HG03432 (cell line): ENCODE measurements around the gene DDX20.

ENCODE experiments used
- ATAC-seq: cut with Tn5 transposase; IDR thresholded peaks from one replicate; pipeline ENCODE4 v1.9.1; 2021; ENCODE audit warnings: mild to moderate bottlenecking, moderate library complexity; ENCODE audit not compliant: unreplicated experiment

Gene DDX20

GRCh38 chr1:111755331-111756123 is at the start of gene DDX20:
Gene DDX20 (plus strand): TSS chr1:111755901. CDS start chr1:111755925, 24 bp downstream.
- ATAC-seq: peak; percentile 92

- no peak for ATAC-seq
These were observed 48.8 kb upstream of the DDX20 start for GRCh38 chr1:111706921-111707320.

GRCh38 chr1:111707906-111708305 is 47.8 kb upstream of the DDX20 start:
- no peak for ATAC-seq

GRCh38 chr1:111709986-111710385 is 45.7 kb upstream of the DDX20 start:
- ATAC-seq: no peak

- no peak for ATAC-seq
These were observed 39.4 kb upstream of the DDX20 start for GRCh38 chr1:111716333-111716732.

GRCh38 chr1:111717450-111717849 is 38.3 kb upstream of the DDX20 start:
- no peak for ATAC-seq

- ATAC-seq: no peak
These were observed 36.6 kb upstream of the DDX20 start for GRCh38 chr1:111719135-111719534.

GRCh38 chr1:111719674-111720132 is 36.0 kb upstream of the DDX20 start:
- ATAC-seq: no peak

- ATAC-seq: no peak
These were observed 35.3 kb upstream of the DDX20 start for GRCh38 chr1:111720274-111720976.

- no peak for ATAC-seq
These were observed 34.5 kb upstream of the DDX20 start for GRCh38 chr1:111720977-111721786.

GRCh38 chr1:111723091-111723806 is 32.5 kb upstream of the DDX20 start:
- no peak for ATAC-seq

GRCh38 chr1:111723871-111724270 is 31.8 kb upstream of the DDX20 start:
- no peak for ATAC-seq

GRCh38 chr1:111725192-111725591 is 30.5 kb upstream of the DDX20 start:
- ATAC-seq: no peak

GRCh38 chr1:111727056-111727455 is 28.6 kb upstream of the DDX20 start:
- ATAC-seq: no peak

- ATAC-seq: no peak
These were observed 26.3 kb upstream of the DDX20 start for GRCh38 chr1:111729271-111729921.

GRCh38 chr1:111729946-111730681 is 25.6 kb upstream of the DDX20 start:
- no peak for ATAC-seq

- ATAC-seq: no peak
These were observed 25.0 kb upstream of the DDX20 start for GRCh38 chr1:111730706-111731105.

- ATAC-seq: no peak
These were observed 23.7 kb upstream of the DDX20 start for GRCh38 chr1:111731956-111732355.

GRCh38 chr1:111732718-111733117 is 23.0 kb upstream of the DDX20 start:
- ATAC-seq: no peak
